GM19438 (cell line): Measurements from ENCODE around the gene G6PC2.
"Not testable (repeated sequence)": the region's sequence is repeated elsewhere in the genome, so short reads cannot be mapped to it uniquely, and the experiment has no call there.

Source experiments
- ATAC-seq: cut with Tn5 transposase; IDR thresholded peaks from one replicate; pipeline ENCODE4 v1.9.1; 2021; ENCODE audit warnings: low read depth; ENCODE audit not compliant: unreplicated experiment

G6PC2 gene

GRCh38 chr2:168903888-168904287 is 2.8 kb downstream of the G6PC2 start:
- no peak for ATAC-seq

GRCh38 chr2:168904358-168904757 is 3.3 kb downstream of the G6PC2 start:
- ATAC-seq, result no peak

GRCh38 chr2:168907940-168908662 is 7.0 kb downstream of the G6PC2 start:
- ATAC-seq, result no peak

GRCh38 chr2:168910330-168910729 is 9.2 kb downstream of the G6PC2 start:
- ATAC-seq, result no peak

- ATAC-seq, result no peak
Observed at GRCh38 chr2:168912466-168912865, 11.4 kb downstream of the G6PC2 start.

- no peak for ATAC-seq
Observed at GRCh38 chr2:168912901-168913369, 11.8 kb downstream of the G6PC2 start.

- ATAC-seq, result no peak
Observed at GRCh38 chr2:168913495-168913894, 12.4 kb downstream of the G6PC2 start.

GRCh38 chr2:168915441-168916330 is 14.6 kb downstream of the G6PC2 start:
- ATAC-seq, result no peak

GRCh38 chr2:168916331-168916675 is 15.2 kb downstream of the G6PC2 start:
- no peak for ATAC-seq

- ATAC-seq, result no peak
Observed at GRCh38 chr2:168920504-168921157, 19.5 kb downstream of the G6PC2 start.

GRCh38 chr2:168926621-168927386 is 25.7 kb downstream of the G6PC2 start:
- ATAC-seq, result no peak

GRCh38 chr2:168928113-168928831 is 27.2 kb downstream of the G6PC2 start:
- no peak for ATAC-seq

- no peak for ATAC-seq
Observed at GRCh38 chr2:168929031-168929430, 27.9 kb downstream of the G6PC2 start.

GRCh38 chr2:168930242-168930641 is 29.2 kb downstream of the G6PC2 start:
- no peak for ATAC-seq

GRCh38 chr2:168932174-168932573 is 31.1 kb downstream of the G6PC2 start:
- ATAC-seq, result not testable (repeated sequence)

GRCh38 chr2:168934826-168935225 is 33.7 kb downstream of the G6PC2 start:
- ATAC-seq, result no peak

GRCh38 chr2:168935810-168936581 is 34.9 kb downstream of the G6PC2 start:
- no peak for ATAC-seq

- no peak for ATAC-seq
Observed at GRCh38 chr2:168939061-168939460, 38.0 kb downstream of the G6PC2 start.

- no peak for ATAC-seq
Observed at GRCh38 chr2:168939918-168940317, 38.8 kb downstream of the G6PC2 start.
